Esophagus squamous epithelium (tissue), 5 donors: ENCODE data around the gene YEATS2. TPM values are rescaled to one million over a fixed set of nuclear protein-coding genes. Genes with fewer than 3 reads are reported as not detected.

Experiments used
- DNase-seq: peaks from one replicate; lab custom pipeline; 2025; lab: John Stamatoyannopoulos, UW
- H3K27ac ChIP-seq, 4 donors: fragments of 200-600 bp; sonication (generic); one replicate each; pipeline ENCODE4 v1.5.1; 2016 to 2019; ENCODE audit warnings: mild to moderate bottlenecking in 1 of 4
- H3K27me3 ChIP-seq, 4 donors: fragments of 200-600 bp; sonication (generic); 1 replicate in 3 of 4; 2 replicates in 1 of 4; pipeline versions ENCODE4 v1.5.1 to v1.6.0; 2017 to 2021; ENCODE audit warnings: antibody characterized with exemption in 1 of 4
- H3K36me3 ChIP-seq, 3 donors: fragments of 200-600 bp; sonication (generic); one replicate each; pipeline ENCODE4 v1.5.1; 2016 to 2019
- H3K4me1 ChIP-seq, 3 donors: fragments of 200-600 bp; sonication (generic); one replicate each; pipeline ENCODE4 v1.5.1; 2017 to 2019
- H3K4me3 ChIP-seq, 4 donors: fragments of 200-600 bp; sonication (generic); 1 replicate in 3 of 4; 2 replicates in 1 of 4; pipeline ENCODE4 v1.5.1; 2016 to 2019; ENCODE audit warnings: mild to moderate bottlenecking in 2 of 4, moderate library complexity in 1 of 4
- H3K9me3 ChIP-seq, 3 donors: fragments of 200-600 bp; sonication (generic); one replicate each; pipeline ENCODE4 v1.5.1; 2016 to 2019
- POLR2A ChIP-seq, 4 donors: fragments of 450-650 bp; IDR thresholded peaks; one replicate each; pipeline ENCODE4 v1.6.1; 2017; ENCODE audit warnings: antibody characterized with exemption in 4 of 4, mild to moderate bottlenecking in 4 of 4, moderate library complexity in 3 of 4
- WGBS, 2 donors: methylation state at CpG; one replicate each; pipeline ENCODE4 v1.1.5; 2018; 5-methylcytosine and 5-hydroxymethylcytosine counted together
- intact Hi-C: fragments of 100-400 bp; cut with DNase I; formaldehyde crosslinking; loops from one replicate; pipeline ENCODE4 v1.15.0; 2022
- total RNA-seq, 4 donors: library from RNA; depleted of rRNA; stranded (reverse); fragments of >200 nt; gene quantifications; one replicate each; pipeline ENCODE4 v1.1.0, GENCODE V29; 2016
- TF ChIP-seq, protein P1 (sequence below), 6 experiments: fragments of 450-650 bp in 4 of 6; fragments of 200-600 bp in 2 of 6; sonication (generic) in 2 of 6; IDR thresholded peaks; one replicate each; pipeline ENCODE4 v1.5.1; 2016 to 2019; ENCODE audit warnings: antibody characterized with exemption in 6 of 6, mild to moderate bottlenecking in 4 of 6, moderate library complexity in 4 of 6
- donor health status: DM: yes; HTN: yes; CAD: no.

The YEATS2 gene
- total RNA-seq, 4 donors from 2014 or later = 10.1 to 23.7 (median 15.5) TPM

DNA sequence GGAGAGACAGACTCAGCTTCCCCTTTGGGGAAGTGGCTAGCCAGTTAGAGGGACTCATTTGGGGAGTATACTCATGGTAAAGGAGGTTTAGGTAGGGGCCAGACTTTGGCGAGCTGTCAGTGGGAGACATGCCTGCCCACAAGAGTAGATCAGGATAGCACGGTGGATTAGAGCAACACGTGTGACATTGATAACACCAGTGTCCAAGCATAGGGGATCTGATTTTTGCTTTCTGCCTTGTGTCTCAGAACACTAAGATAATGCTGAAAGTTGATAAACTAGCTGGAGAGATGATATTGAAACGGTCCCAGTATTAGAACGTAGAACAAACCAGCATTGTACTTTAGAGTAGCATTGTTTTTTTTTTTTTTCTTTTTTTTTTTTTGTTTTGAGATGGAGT, 101.9 kb downstream of the YEATS2 start:
- H3K4me3 ChIP-seq = no peak overlapping the region
- H3K27ac ChIP-seq = no peak overlapping the region
- WGBS, 2 donors = 82 to 93% methylated on average over 5 of the region's 5 CpGs
- no peak for DNase-seq
- no peaks in the 10 kb centered on the region for H3K4me1 ChIP-seq
- intact Hi-C loops = no loop called here
- no peaks in the 10 kb centered on the region for H3K27me3 ChIP-seq
- H3K9me3 ChIP-seq = no peaks in the 10 kb centered on the region
- TF ChIP-seq, protein P1, sequence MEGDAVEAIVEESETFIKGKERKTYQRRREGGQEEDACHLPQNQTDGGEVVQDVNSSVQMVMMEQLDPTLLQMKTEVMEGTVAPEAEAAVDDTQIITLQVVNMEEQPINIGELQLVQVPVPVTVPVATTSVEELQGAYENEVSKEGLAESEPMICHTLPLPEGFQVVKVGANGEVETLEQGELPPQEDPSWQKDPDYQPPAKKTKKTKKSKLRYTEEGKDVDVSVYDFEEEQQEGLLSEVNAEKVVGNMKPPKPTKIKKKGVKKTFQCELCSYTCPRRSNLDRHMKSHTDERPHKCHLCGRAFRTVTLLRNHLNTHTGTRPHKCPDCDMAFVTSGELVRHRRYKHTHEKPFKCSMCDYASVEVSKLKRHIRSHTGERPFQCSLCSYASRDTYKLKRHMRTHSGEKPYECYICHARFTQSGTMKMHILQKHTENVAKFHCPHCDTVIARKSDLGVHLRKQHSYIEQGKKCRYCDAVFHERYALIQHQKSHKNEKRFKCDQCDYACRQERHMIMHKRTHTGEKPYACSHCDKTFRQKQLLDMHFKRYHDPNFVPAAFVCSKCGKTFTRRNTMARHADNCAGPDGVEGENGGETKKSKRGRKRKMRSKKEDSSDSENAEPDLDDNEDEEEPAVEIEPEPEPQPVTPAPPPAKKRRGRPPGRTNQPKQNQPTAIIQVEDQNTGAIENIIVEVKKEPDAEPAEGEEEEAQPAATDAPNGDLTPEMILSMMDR (IDR thresholded peaks at IDR 0.05) = no peak
- no peak for TF ChIP-seq POLR2A (IDR thresholded peaks at IDR 0.05)
- peaks cover 16 to 100% (median 45%) of the 10 kb centered on the region in 3 donors for H3K36me3 ChIP-seq

DNA sequence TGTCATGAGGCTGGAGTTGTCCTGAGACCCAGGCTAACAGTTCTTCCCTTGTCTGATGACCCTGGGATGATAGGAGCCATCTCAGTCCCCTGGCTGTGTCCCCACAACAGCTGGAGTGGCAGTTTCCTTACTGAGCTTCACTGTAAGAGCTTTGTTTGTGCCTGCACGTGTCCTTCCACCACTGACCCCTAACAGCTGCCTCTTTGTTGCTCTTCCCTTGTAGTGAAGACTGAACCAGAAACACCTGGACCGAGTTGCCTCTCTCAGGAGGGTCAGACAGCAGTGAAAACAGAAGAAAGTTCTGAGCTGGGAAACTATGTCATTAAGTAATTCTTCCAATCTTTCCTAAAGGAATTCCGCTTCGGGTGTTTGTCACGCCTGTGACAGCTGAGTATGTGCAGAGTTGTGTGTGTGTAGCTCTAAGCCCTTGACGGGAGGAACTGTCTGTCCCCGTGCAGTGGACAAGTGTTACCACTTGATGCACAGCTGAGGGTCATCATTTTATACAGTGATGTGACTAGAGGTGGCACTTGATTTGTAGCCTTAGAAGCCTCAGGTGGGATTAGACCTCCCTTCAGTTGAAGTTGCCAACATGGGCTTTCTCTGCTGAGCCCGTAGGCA, 102.8 kb downstream of the YEATS2 start:
- peaks cover 17 to 100% (median 53%) of the 10 kb centered on the region in 3 donors for H3K36me3 ChIP-seq
- 86 to 89% methylated on average over 3 to 5 of the region's 8 CpGs for WGBS, 2 donors
- intact Hi-C loops = no loop called here
- H3K27me3 ChIP-seq = no peaks in the 10 kb centered on the region
- no peaks in the 10 kb centered on the region for H3K9me3 ChIP-seq
- TF ChIP-seq, protein P1 (IDR thresholded peaks at IDR 0.05) = no peak
- no peak for TF ChIP-seq POLR2A (IDR thresholded peaks at IDR 0.05)
- H3K27ac ChIP-seq = no peak overlapping the region
- no peak overlapping the region for H3K4me3 ChIP-seq
- no peaks in the 10 kb centered on the region for H3K4me1 ChIP-seq
- DNase-seq = no peak

DNA sequence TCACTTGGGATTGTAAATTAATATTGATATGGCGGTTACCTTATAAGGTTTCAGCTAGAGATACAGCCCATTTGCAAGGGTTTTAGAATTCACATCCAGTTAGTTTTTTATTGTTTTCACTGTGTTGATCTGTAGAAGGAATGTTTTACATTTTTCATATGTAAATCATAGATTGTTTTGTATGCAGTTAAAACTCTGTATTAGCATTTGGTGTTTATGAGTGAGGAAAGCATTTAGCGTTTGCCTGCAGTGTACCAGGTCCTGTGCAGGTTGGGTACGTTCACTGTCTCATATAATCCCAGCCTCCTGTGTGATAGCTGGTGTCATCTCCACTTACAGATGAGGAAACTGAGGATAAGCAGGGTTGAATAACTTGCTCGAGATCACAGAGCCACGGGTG, 104.0 kb downstream of the YEATS2 start:
- H3K4me3 ChIP-seq = no peak overlapping the region
- no peak for DNase-seq
- H3K9me3 ChIP-seq = no peaks in the 10 kb centered on the region
- TF ChIP-seq POLR2A (IDR thresholded peaks at IDR 0.05) = no peak
- WGBS, 2 donors = 81 to 89% methylated on average over 5 of the region's 5 CpGs
- intact Hi-C loops = no loop called here
- H3K4me1 ChIP-seq = no peaks in the 10 kb centered on the region
- peaks cover 17 to 100% (median 53%) of the 10 kb centered on the region in 3 donors for H3K36me3 ChIP-seq
- H3K27me3 ChIP-seq = no peaks in the 10 kb centered on the region
- no peak overlapping the region for H3K27ac ChIP-seq

DNA sequence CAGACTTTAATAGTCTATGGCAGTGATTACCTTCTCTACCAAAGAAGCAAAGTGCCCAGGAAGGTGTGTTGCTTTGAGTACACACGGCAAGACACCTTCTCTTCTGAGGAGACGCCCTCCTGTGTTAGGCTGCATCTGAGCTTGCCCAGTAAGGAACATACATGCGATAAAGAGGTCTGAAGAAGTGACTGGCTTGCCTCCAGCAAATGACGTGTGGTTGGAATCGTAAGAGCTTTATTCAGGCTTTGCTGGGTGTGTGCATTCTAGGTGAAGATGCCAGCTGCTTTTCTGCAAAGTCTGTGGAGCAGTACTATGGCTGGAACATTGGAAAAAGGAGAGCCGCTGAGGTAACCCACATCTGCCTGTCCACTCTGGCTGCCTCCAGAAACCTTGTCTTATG, 105.4 kb downstream of the YEATS2 start:
- no peak overlapping the region for H3K27ac ChIP-seq
- H3K36me3 ChIP-seq = peaks cover 31 to 100% (median 58%) of the 10 kb centered on the region in 3 donors
- intact Hi-C loops = no loop called here
- no peak for DNase-seq
- WGBS, 2 donors = 55 to 81% methylated on average over 3 to 6 of the region's 6 CpGs
- no peaks in the 10 kb centered on the region for H3K27me3 ChIP-seq
- TF ChIP-seq POLR2A (IDR thresholded peaks at IDR 0.05) = no peak
- TF ChIP-seq, protein P1 (IDR thresholded peaks at IDR 0.05) = no peak
- H3K4me1 ChIP-seq = no peaks in the 10 kb centered on the region
- no peak overlapping the region for H3K4me3 ChIP-seq
- H3K9me3 ChIP-seq = no peaks in the 10 kb centered on the region

DNA sequence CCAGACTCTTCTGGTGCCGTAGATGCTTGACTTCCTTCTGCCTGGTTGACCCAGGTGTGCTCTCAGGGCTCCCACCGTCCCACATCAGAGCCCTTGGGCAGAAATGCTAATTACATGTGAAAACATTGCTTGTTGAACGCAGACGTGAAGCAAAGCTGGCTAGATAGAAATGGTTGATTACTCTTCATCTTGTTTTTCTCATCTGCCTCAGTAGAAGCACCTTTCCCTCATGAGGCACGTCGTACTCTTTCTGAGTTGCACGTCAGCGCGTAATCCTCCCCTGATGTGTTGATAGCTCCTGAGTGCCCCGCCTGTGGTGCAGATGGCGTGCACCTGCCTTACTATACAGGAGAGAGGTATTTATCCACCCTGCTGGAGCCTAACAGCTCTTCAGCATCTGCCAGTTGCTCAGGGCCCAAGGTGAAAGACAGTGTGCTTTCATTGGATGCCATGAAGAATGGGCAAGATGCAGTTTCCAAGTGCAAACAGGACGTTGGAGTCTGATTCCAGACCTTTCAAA, 109.7 kb downstream of the YEATS2 start:
- Histone ChIP-seq H3K27ac (no peak overlapping the region), H3K4me3 (no peak overlapping the region), H3K27me3 (no peaks in the 10 kb centered on the region), H3K36me3 (peaks cover 34 to 94% (median 45%) of the 10 kb centered on the region in 3 donors), H3K4me1 (peaks cover 0 to 4% (median 3%) of the 10 kb centered on the region in 3 donors), H3K9me3 (no peaks in the 10 kb centered on the region)
- WGBS, 2 donors = 90 to 91% methylated on average over 11 to 12 of the region's 12 CpGs
- no peak for DNase-seq
- TF ChIP-seq, protein P1 (IDR thresholded peaks at IDR 0.05) = no peak
- no peak for TF ChIP-seq POLR2A (IDR thresholded peaks at IDR 0.05)
- intact Hi-C loops = no loop called here
